ENCODE results near the gene ANXA7.

The ANXA7 gene

GRCh38 chr10:73407495-73407894 is 6.4 kb downstream of the ANXA7 start:
- no peaks in the 10 kb centered on the region for H3K27me3 ChIP-seq (ENCODE audit: insufficient read depth, low read length, poor library complexity, severe bottlenecking)
- H3K4me3 ChIP-seq (ENCODE audit: low read length, poor library complexity, severe bottlenecking), result no peak overlapping the region
- H2AFZ ChIP-seq (ENCODE audit: low read length), result no peak overlapping the region
- no peak overlapping the region for H3K4me2 ChIP-seq (ENCODE audit: low read depth, low read length, poor library complexity, severe bottlenecking)
- H3K4me1 ChIP-seq (ENCODE audit: insufficient read depth, low read length, poor library complexity, severe bottlenecking), result peaks cover 25% of the 10 kb centered on the region
- H3K36me3 ChIP-seq (ENCODE audit: insufficient read depth, low read length), result no peaks in the 10 kb centered on the region
- peaks cover 23% of the 10 kb centered on the region for H4K20me1 ChIP-seq (ENCODE audit: insufficient read depth, low read length, poor library complexity, severe bottlenecking)
- H3K9ac ChIP-seq (ENCODE audit: low read depth, low read length, poor library complexity, severe bottlenecking), result no peak overlapping the region
- H3F3A ChIP-seq (ENCODE audit: low read depth), result no peaks in the 10 kb centered on the region
- TF ChIP-seq, protein P1, sequence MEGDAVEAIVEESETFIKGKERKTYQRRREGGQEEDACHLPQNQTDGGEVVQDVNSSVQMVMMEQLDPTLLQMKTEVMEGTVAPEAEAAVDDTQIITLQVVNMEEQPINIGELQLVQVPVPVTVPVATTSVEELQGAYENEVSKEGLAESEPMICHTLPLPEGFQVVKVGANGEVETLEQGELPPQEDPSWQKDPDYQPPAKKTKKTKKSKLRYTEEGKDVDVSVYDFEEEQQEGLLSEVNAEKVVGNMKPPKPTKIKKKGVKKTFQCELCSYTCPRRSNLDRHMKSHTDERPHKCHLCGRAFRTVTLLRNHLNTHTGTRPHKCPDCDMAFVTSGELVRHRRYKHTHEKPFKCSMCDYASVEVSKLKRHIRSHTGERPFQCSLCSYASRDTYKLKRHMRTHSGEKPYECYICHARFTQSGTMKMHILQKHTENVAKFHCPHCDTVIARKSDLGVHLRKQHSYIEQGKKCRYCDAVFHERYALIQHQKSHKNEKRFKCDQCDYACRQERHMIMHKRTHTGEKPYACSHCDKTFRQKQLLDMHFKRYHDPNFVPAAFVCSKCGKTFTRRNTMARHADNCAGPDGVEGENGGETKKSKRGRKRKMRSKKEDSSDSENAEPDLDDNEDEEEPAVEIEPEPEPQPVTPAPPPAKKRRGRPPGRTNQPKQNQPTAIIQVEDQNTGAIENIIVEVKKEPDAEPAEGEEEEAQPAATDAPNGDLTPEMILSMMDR (conservative IDR thresholded peaks at IDR 0.05; ENCODE audit: low read length), result no peak
- TF ChIP-seq EZH2phosphoT487 (IDR thresholded peaks at IDR 0.05; ENCODE audit: borderline replicate concordance), result no peak
- H3K79me2 ChIP-seq (ENCODE audit: insufficient read depth, low read length), result peaks cover 89% of the 10 kb centered on the region
- no peaks in the 10 kb centered on the region for H3K9me2 ChIP-seq (replicated peaks; ENCODE audit: low read depth, low read length)
- H3K9me3 ChIP-seq (ENCODE audit: insufficient read depth, low read depth, low read length), result no peaks in the 10 kb centered on the region

DNA sequence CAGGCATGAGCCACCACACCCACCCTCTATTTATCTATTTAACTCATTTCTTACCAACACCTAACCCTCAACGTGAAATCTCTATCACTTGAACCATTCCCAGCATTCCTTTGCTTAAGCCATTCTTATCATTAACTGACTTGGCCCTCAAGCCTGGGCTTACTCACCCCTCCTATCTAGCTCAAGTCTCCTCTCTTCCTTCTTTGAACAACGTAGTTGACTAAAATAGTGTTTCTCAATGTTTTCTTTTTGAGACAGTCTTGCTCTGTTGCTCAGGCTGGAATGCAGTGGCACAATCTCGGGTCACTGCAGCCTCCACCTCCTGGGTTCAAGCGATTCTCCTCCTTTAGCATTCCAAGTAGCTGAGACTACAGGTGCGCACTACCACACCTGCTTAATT is 7.0 kb downstream of the ANXA7 start:
- no peak overlapping the region for H3K4me2 ChIP-seq (ENCODE audit: low read depth, low read length, poor library complexity, severe bottlenecking)
- no peak for TF ChIP-seq EZH2phosphoT487 (IDR thresholded peaks at IDR 0.05; ENCODE audit: borderline replicate concordance)
- TF ChIP-seq, protein P1 (conservative IDR thresholded peaks at IDR 0.05; ENCODE audit: low read length), result no peak
- H3F3A ChIP-seq (ENCODE audit: low read depth), result no peaks in the 10 kb centered on the region
- no peaks in the 10 kb centered on the region for H3K27me3 ChIP-seq (ENCODE audit: insufficient read depth, low read length, poor library complexity, severe bottlenecking)
- H3K4me3 ChIP-seq (ENCODE audit: low read length, poor library complexity, severe bottlenecking), result no peak overlapping the region
- no peaks in the 10 kb centered on the region for H3K36me3 ChIP-seq (ENCODE audit: insufficient read depth, low read length)
- H3K79me2 ChIP-seq (ENCODE audit: insufficient read depth, low read length), result peaks cover 88% of the 10 kb centered on the region
- no peaks in the 10 kb centered on the region for H3K9me3 ChIP-seq (ENCODE audit: insufficient read depth, low read depth, low read length)
- no peak overlapping the region for H2AFZ ChIP-seq (ENCODE audit: low read length)
- H3K4me1 ChIP-seq (ENCODE audit: insufficient read depth, low read length, poor library complexity, severe bottlenecking), result peaks cover 20% of the 10 kb centered on the region
- peaks cover 23% of the 10 kb centered on the region for H4K20me1 ChIP-seq (ENCODE audit: insufficient read depth, low read length, poor library complexity, severe bottlenecking)
- no peak overlapping the region for H3K9ac ChIP-seq (ENCODE audit: low read depth, low read length, poor library complexity, severe bottlenecking)
- no peaks in the 10 kb centered on the region for H3K9me2 ChIP-seq (replicated peaks; ENCODE audit: low read depth, low read length)

DNA sequence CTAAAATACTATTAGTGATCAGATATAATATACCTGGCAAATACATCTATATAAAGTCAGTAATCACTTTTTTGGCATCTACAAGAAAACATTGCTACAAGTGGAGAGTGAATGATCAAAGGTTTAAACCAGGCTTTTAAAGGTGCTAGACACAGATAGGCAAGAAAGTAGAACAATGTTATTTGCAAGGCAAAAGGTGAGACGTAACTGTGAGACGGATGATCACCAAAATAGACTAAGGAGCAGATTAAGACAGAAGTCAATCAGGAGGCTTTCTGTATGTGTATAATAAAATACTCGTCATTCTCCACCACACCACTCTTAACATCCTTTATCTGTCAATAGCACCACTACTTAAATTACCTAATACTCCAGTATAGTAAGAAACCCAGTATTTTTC is 8.3 kb downstream of the ANXA7 start:
- Histone ChIP-seq H3K4me3 (ENCODE audit: low read length, poor library complexity, severe bottlenecking) (no peak overlapping the region), H3K9ac (ENCODE audit: low read depth, low read length, poor library complexity, severe bottlenecking) (no peak overlapping the region), H3K79me2 (ENCODE audit: insufficient read depth, low read length) (peaks cover 80% of the 10 kb centered on the region), H3K9me2 (replicated peaks; ENCODE audit: low read depth, low read length) (no peaks in the 10 kb centered on the region), H3K9me3 (ENCODE audit: insufficient read depth, low read depth, low read length) (no peaks in the 10 kb centered on the region), H4K20me1 (ENCODE audit: insufficient read depth, low read length, poor library complexity, severe bottlenecking) (peaks cover 23% of the 10 kb centered on the region), H2AFZ (ENCODE audit: low read length) (no peak overlapping the region), H3K27me3 (ENCODE audit: insufficient read depth, low read length, poor library complexity, severe bottlenecking) (no peaks in the 10 kb centered on the region), H3K4me2 (ENCODE audit: low read depth, low read length, poor library complexity, severe bottlenecking) (no peak overlapping the region), H3K36me3 (ENCODE audit: insufficient read depth, low read length) (no peaks in the 10 kb centered on the region), H3F3A (ENCODE audit: low read depth) (no peaks in the 10 kb centered on the region), H3K4me1 (ENCODE audit: insufficient read depth, low read length, poor library complexity, severe bottlenecking) (peaks cover 17% of the 10 kb centered on the region)
- no peak for TF ChIP-seq EZH2phosphoT487 (IDR thresholded peaks at IDR 0.05; ENCODE audit: borderline replicate concordance)
- TF ChIP-seq, protein P1 (conservative IDR thresholded peaks at IDR 0.05; ENCODE audit: low read length), result no peak

Measured in Loucy (cell line).